DND-41 (cell line): ENCODE measurements around the gene ZNF165.
"Not testable (repeated sequence)": the region's sequence is repeated elsewhere in the genome, so short reads cannot be mapped to it uniquely, and the experiment has no call there.

ENCODE experiments used
- ATAC-seq: fragments of 200-7000 bp; cut with Tn5 transposase; 3 replicates; pipeline ENCODE4 v1.9.1; 2021; ENCODE audit warnings: low read depth; ENCODE audit not compliant: insufficient read depth
- DNase-seq: peaks from one replicate; pipeline ENCODE4 v3.0.0-alpha.2; 2020
- H2AFZ ChIP-seq: 2 replicates; pipeline ENCODE4 v1.6.0; 2012; ENCODE audit warnings: low read depth, low read length
- H3K27ac ChIP-seq: 2 replicates; pipeline ENCODE4 v1.5.1; 2012; ENCODE audit warnings: low read length, inconsistent platforms
- H3K27me3 ChIP-seq: fragments of 200-600 bp; sonication (generic); 2 replicates; pipeline ENCODE4 v1.6.0; 2012; ENCODE audit warnings: low read length, mild to moderate bottlenecking, inconsistent platforms; ENCODE audit not compliant: insufficient read depth, poor library complexity
- H3K36me3 ChIP-seq: 2 replicates; pipeline ENCODE4 v1.5.1; 2012; ENCODE audit warnings: low read length, inconsistent platforms; ENCODE audit not compliant: insufficient read depth
- H3K4me1 ChIP-seq: 2 replicates; pipeline ENCODE4 v1.5.1; 2012; ENCODE audit warnings: mild to moderate bottlenecking, low read length; ENCODE audit not compliant: insufficient read depth
- H3K4me2 ChIP-seq: 2 replicates; pipeline ENCODE4 v1.6.0; 2012; ENCODE audit warnings: mild to moderate bottlenecking, moderate library complexity, low read length, inconsistent platforms; ENCODE audit not compliant: insufficient read depth
- H3K4me3 ChIP-seq, 2 experiments: fragments of 200-600 bp in 1 of 2; shearing (Covaris generic) in 1 of 2; 2 replicates each; pipeline ENCODE4 v1.5.1; 2012 to 2016; ENCODE audit warnings: inconsistent platforms in 2 of 2, low read length in 2 of 2, mild to moderate bottlenecking in 2 of 2, low read depth in 1 of 2, moderate library complexity in 1 of 2
- H3K79me2 ChIP-seq: 2 replicates; pipeline ENCODE4 v1.6.0; 2012; ENCODE audit warnings: low read length, inconsistent platforms; ENCODE audit not compliant: insufficient read depth
- H3K9ac ChIP-seq: 2 replicates; pipeline ENCODE4 v1.6.0; 2012; ENCODE audit warnings: low read depth, mild to moderate bottlenecking, inconsistent platforms, low read length, moderate library complexity
- H3K9me3 ChIP-seq: 2 replicates; pipeline ENCODE4 v1.5.1; 2012; ENCODE audit warnings: low read length, moderate library complexity, mild to moderate bottlenecking, inconsistent platforms; ENCODE audit not compliant: insufficient read depth, severe bottlenecking
- H4K20me1 ChIP-seq: 2 replicates; pipeline ENCODE4 v1.6.0; 2012; ENCODE audit warnings: low read length; ENCODE audit not compliant: insufficient read depth
- CTCF ChIP-seq: IDR thresholded peaks from 2 replicates; pipeline ENCODE4 v1.5.1; 2012; ENCODE audit warnings: borderline replicate concordance, low read length, moderate library complexity, mild to moderate bottlenecking; ENCODE audit not compliant: poor library complexity, severe bottlenecking; ENCODE audit errors: extremely low read depth
- EZH2 ChIP-seq: IDR thresholded peaks from 3 replicates; pipeline ENCODE4 v1.6.1; 2012; ENCODE audit warnings: borderline replicate concordance, low read depth, mild to moderate bottlenecking, moderate library complexity, low read length, inconsistent platforms; ENCODE audit not compliant: severe bottlenecking

ZNF165 gene

DNA sequence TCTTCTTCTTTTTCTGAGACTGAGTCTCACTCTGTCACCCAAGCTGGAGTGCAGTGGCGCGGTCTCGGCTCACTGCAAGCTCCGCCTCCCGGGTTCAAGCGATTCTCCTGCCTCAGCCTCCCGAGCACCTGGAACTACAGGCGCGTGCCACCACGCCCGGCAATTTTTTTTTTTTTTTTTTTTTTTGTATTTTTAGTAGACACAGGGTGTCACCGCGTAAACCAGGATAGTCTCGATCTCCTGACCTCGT, at the start of gene ZNF165:
ZNF165 (plus strand) TSS at position 188 of the 250 bp plus-strand sequence. CDS start 4,913 bp downstream, outside the sequence.
- Histone ChIP-seq H3K4me2 (peak within 1 kb of the TSS; percentile 81), H3K4me3 (peak within 1 kb of the TSS; percentile 38 to 71; a peak in 3 of 4 replicates), H3K4me1 (peaks cover 22% of the 10 kb centered on the region), H3K9ac (peak within 1 kb of the TSS; percentile 61), H3K27ac (peak within 1 kb of the TSS; percentile 83), H2AFZ (peak within 1 kb of the TSS; percentile 85)
- H3K27me3 ChIP-seq, H4K20me1 ChIP-seq, H3K36me3 ChIP-seq, H3K79me2 ChIP-seq, DNase-seq, H3K9me3 ChIP-seq: not testable (repeated sequence)
- peak; percentile 11; the same call in 1 of the 3 replicates for ATAC-seq

DNA sequence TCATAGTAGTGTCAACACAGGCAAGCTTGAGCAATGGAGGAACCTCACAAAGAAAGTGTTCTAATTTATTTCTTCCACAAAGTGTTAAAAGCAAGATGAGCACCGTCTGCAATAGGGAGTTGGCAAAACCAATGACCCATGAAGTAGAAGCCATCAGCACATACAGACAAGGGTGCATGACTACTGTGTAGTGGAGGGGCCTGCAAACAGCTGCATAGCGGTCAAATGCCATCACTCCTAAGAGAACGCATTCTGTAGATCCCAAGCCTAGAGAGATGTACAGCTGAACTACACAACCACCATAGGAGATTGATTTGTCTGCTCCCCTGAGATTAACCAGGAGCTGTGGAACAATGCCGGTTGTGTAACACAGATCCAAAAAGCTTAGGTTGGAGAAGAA, 26.8 kb upstream of the ZNF165 start:
- Histone ChIP-seq H3K27me3 (no peaks in the 10 kb centered on the region), H4K20me1 (no peaks in the 10 kb centered on the region)
- no peak for TF ChIP-seq EZH2
- no peak for TF ChIP-seq CTCF

GRCh38 chr6:28060405-28060804, 20.0 kb upstream of the ZNF165 start:
- TF ChIP-seq EZH2 (no peak), CTCF (no peak)
- Histone ChIP-seq H3K4me1 (no peaks in the 10 kb centered on the region), H3K27ac (no peak overlapping the region), H3K79me2 (no peaks in the 10 kb centered on the region), H3K4me2 (no peak overlapping the region), H3K36me3 (no peaks in the 10 kb centered on the region), H4K20me1 (no peaks in the 10 kb centered on the region), H3K4me3 (no peak overlapping the region), H3K9me3 (no peaks in the 10 kb centered on the region), H3K27me3 (no peaks in the 10 kb centered on the region), H2AFZ (no peak overlapping the region), H3K9ac (no peak overlapping the region)
- ATAC-seq (no peak), DNase-seq (no peak)

More for the DNA sequence above, 26.8 kb upstream of the ZNF165 start:
- Histone ChIP-seq H3K79me2 (no peaks in the 10 kb centered on the region), H3K36me3 (no peaks in the 10 kb centered on the region), H2AFZ (no peak overlapping the region), H3K27ac (no peak overlapping the region), H3K4me1 (no peaks in the 10 kb centered on the region), H3K4me3 (no peak overlapping the region), H3K4me2 (no peak overlapping the region), H3K9me3 (no peaks in the 10 kb centered on the region), H3K9ac (no peak overlapping the region)
- DNase-seq = no peak
- no peak for ATAC-seq

- TF ChIP-seq CTCF (no peak), EZH2 (no peak)
- ATAC-seq = no peak
- H3K4me3 ChIP-seq = no peak overlapping the region
- DNase-seq = no peak
- H2AFZ ChIP-seq = no peak overlapping the region
- H4K20me1 ChIP-seq = no peaks in the 10 kb centered on the region
- H3K36me3 ChIP-seq = no peaks in the 10 kb centered on the region
- no peaks in the 10 kb centered on the region for H3K4me1 ChIP-seq
- H3K4me2 ChIP-seq = no peak overlapping the region
- no peaks in the 10 kb centered on the region for H3K79me2 ChIP-seq
- H3K9ac ChIP-seq = no peak overlapping the region
- H3K9me3 ChIP-seq = no peaks in the 10 kb centered on the region
- peaks cover 7% of the 10 kb centered on the region for H3K27me3 ChIP-seq
- H3K27ac ChIP-seq = no peak overlapping the region
Measured at GRCh38 chr6:28064272-28064671, 16.1 kb upstream of the ZNF165 start.
